HG02759 (cell line): ENCODE measurements around the gene OGFOD2.

Experiments used
- ATAC-seq: cut with Tn5 transposase; IDR thresholded peaks from one replicate; pipeline ENCODE4 v1.9.1; 2021; ENCODE audit warnings: mild to moderate bottlenecking, moderate library complexity; ENCODE audit not compliant: unreplicated experiment

OGFOD2 gene

DNA sequence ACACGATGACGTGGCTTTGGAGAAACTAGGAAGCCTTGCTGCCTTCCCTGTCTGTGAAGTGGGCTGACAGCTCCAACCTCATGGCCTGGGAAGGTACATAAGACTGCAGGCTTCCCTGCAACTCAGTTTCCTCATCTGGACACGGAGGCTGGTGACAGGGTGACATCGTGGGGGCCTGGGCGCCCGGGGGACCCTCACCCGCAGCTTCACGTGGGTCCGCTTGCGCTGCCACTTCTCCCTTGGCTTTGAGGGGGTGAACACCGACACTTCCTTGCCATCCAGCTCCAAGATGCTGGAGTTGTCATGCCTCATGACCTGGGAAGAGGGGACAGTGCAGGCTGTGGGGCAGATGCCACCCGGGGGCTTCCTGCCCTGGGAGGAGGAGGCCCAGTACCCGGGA, 13.0 kb downstream of the OGFOD2 start:
- no peak for ATAC-seq

- ATAC-seq = no peak
These were observed 13.7 kb downstream of the OGFOD2 start for GRCh38 chr12:122988612-122989212.

DNA sequence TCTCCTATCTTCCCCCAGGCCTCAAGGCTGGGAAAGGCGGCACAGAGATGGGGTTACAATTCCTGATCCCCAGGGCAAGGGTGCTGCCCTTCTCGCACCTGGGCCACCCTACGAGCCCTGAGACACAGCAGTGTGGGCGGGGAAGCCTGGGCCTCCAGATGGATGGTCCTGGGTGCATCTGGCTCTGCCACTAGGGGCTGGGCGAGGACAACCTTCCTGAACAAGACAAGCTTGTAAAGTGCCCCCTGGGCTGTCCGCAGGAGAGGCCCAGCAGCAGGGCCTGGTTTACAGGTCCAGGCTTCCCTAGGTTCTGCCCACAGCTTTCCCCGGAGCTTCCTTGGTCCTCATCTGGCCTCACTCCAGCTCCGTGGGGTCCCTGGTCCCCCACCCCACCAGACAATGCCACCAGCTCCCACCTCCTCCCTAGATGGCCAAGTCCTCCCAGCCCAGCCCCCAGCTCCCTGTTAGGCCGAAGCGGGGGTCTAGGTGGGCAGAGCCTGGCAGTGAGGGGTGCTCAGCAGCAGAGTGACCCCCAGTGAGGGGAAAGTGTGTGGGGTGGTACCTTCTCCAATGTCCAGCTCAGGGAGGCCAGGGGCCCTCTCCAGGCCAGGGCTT, 14.3 kb downstream of the OGFOD2 start:
- ATAC-seq = no peak

DNA sequence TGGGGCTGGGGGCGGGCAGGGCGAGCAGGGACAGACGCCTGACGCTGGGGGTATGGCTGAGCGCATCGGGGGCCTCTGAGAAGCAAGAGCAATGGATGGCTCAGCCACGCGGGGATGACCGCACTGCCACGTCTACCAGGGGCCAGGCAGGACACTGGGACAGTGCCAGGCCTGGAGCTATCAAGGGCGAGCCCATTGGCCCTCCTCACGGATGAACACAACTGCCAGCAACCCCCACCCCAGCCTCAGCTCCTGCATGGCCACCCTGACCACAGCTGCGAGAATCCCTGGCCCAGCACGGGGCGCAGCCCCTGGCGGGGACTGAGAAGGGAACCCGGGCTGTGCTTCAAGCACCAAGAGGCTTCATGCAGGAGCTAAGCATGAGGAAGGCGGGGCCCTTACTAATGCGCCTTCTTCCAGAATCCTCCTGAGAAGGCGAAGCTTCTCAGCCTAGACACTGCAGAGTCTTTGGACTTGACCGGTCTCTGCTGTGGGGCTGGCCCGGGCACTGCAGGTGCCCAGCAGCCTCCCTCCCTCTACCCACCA, 14.9 kb downstream of the OGFOD2 start:
- no peak for ATAC-seq

GRCh38 chr12:122990561-122990960, 15.5 kb downstream of the OGFOD2 start:
- no peak for ATAC-seq

GRCh38 chr12:122990961-122991622, 16.0 kb downstream of the OGFOD2 start:
- no peak for ATAC-seq

DNA sequence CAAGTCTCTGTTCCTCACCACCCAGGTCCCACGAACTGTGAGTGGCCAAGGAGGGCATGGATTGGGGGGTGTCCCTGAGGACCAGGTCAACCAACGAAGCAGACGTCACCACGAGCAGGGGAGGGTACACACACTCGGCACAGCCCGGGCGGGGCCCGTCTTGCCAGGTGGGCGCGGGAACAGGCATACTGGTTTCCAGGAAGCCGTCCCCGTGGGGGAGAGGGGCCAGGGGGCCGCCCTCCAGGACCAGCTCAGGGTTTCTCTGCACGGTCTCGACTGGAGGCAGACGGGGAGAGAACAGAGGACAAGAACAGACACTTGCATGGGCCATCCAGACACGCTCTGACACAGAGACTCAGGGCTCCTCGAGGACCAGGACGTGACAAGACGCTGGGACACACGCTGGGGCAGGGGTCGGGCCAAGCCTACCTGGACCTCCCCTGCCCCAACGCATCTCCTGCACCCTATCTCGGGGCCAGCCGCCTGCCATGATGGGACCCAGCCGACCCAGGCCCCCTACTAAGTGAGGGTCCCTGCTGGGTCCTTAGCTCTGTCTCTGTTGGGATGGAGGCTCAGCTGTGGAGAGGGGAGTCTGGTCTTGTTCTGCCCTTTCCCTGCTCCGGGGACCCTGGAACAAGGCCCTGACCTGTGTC, 16.7 kb downstream of the OGFOD2 start:
- ATAC-seq = no peak

GRCh38 chr12:122992386-122992785, 17.3 kb downstream of the OGFOD2 start:
- ATAC-seq = no peak

GRCh38 chr12:122994140-122994675, 19.2 kb downstream of the OGFOD2 start:
- no peak for ATAC-seq

DNA sequence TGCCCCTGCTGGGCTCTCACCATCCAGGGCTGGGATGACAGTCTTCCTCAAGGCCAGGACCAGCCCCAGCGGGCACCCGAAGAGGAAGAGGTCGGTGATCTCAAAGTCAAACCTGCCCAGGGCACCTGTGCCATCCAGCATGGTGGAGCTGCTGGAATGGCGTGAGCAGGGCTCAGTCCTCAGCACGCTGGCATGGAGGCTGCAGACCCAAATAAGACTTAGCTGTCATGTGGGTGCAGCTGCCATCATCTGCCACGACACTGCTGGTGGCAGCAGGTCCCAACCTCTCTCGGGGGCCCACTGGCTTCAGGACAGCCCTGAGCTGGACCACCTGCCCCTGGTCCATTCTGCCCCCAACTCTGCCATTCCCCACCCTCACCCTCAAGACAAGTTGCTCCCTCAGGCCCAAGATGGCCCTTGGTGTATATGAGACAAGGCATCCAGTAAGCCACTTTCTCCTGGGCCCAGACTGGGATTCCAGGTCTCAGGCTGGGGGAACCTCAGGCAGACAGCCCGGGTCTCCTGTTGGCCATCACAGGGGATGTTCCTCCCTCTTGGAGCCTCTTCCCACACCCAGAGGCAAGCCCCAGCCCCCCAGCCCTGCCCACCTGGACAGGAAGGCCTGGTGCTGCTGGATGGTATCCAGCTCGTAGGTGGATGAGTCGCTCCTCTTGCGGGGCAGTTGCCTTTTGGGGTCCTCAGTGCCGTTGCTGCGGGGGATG, 19.9 kb downstream of the OGFOD2 start:
- ATAC-seq = no peak

DNA sequence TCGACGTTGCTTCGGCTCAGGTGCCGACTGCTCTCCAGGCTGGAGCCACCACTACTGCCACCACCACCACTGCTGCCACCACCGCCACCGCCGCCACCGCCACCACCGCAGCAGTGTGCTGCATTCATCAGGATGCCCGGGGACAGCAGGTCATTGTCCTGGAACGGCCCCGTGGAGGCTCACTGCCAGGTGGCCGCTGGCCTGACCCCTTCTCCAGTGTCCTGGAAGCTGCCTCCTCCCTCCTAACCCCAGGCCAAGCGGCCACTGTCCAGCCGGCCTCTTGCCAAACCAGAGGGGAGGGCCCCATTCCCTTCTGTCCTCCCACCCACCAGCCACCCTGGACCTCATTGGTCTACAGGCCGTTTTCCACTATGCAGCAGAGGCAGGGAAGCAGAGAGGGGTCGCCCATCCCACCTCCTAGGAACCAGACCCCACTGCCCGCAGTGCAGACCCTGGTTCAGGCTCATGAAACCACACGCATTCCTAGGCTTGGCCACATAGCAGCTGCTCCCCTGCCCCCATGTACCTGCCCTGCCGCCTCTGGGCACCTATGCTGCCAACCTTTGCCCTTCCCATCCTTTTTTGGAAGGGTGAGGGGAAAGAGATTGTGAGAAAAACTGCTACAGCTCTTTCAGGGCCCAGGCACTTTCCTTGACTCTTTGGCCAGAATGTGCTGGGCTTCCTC, 20.6 kb downstream of the OGFOD2 start:
- ATAC-seq = no peak

GRCh38 chr12:122996188-122996601, 21.2 kb downstream of the OGFOD2 start:
- no peak for ATAC-seq

- no peak for ATAC-seq
These were observed 21.7 kb downstream of the OGFOD2 start for GRCh38 chr12:122996621-122997342.

DNA sequence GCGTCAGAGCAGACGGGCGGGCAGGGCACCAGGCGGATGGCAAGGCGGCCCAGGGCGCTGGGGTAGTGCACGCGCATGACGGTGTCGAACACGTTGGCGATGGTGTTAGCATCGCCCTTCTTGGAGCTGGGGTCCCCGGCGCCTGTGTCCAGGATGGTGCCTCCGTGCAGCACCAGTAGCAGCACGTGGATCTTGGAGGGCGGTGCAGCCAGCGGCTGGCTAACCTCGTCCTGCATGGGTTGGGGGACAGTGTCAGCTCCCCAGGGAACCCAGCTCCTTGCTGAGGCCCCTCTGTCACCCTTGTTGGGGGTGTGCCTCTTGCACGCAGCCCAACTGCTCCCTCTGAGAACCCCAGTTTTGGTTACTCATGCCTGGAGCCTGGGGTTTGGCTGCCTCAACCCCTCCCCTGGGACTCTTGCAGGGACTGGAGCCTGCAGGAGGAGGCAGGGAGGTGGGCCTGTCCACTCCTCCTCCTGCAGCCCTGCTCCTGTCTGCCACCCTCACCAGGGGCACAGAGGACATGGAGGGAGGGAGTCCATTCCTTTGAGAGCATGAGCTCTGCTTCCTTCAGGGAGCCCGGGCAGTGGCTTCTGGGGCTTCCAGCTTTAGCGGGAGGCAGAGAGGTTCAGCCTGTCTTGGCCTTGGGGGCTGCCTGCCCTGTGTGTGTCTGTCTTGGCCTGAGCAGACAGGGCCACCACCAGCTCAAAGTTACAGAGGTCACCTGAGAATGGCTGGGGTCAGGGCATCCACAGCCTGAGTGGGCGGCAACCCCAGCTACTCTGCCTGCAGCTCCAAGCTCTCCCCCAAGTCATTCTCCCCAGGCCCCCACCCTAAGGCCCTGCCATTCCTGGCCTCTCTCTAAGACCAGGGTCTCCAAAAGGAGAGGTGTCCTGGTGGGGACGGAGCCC, 22.6 kb downstream of the OGFOD2 start:
- no peak for ATAC-seq

GRCh38 chr12:122998316-122998715, 23.3 kb downstream of the OGFOD2 start:
- ATAC-seq = no peak

DNA sequence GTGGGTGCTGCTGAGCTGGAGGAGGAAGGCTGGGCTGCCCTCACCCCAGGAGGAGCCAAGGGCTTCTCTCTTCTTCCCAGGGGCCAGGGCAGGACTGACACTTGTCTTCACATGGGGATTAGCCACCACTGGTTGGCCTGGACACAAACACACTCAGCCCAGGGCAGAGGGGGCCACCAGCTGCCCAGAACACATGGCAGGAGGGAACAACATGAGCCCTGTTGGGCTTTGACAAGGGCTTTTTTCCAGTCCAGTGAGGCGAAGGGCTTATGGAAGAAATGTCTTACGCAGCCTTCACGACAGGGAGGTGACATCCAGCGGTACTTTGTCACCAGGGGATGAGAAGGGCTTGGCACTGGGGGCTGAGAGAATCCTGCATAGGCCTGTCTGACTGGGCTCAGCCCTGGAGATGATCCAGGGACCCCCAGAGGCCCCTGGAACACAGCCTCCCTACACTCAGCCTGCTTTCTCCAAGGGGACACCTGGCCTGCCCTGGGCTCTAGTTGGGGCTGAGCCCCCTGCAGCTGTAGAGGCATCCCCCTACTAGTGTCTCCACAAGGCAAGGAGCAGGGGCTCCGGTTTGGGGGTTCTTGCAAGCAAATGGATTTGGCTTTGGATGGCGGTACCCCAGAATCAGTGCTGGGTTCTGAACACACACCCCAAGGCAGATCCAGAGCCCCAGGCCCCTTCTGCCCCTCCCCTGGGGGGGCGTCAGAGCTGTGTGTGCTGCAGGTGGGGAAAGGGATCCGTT, 24.3 kb downstream of the OGFOD2 start:
- ATAC-seq = no peak

- no peak for ATAC-seq
These were observed 25.0 kb downstream of the OGFOD2 start for GRCh38 chr12:122999986-123000420.

GRCh38 chr12:123000578-123000977, 25.5 kb downstream of the OGFOD2 start:
- ATAC-seq = no peak
